Measurements from ENCODE around the gene URI1.

Gene URI1

DNA sequence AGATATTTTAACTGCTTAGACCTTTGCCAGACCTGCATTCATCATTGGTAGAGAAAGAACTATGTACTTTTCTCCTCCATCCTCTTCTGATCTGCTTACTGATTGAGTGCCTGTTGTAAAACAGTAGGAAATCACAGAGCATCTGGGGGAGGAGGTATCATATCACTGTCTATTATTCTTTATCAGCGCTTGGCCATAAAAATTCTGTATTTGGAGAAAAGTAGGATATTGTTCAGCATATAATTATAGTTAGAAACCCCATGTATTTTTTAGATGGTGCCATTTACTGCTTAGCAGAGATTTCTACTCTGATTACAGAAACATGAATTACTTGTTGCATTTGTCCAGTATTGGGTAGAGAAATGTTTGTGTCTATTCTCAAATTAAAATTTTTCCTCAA, 62.4 kb downstream of the URI1 start (continued):
- TF ChIP-seq ZBTB10 (tag by site-specific recombination; IDR thresholded peaks at IDR 0.05): no peak
- TF ChIP-seq OVOL3 (tag by site-specific recombination; IDR thresholded peaks at IDR 0.05): peak; percentile 92
- no peak for TF ChIP-seq HOXA7 (CRISPR knock-in tag; IDR thresholded peaks at IDR 0.05; ENCODE audit: borderline replicate concordance)
- TF ChIP-seq ZNF169 (tag by site-specific recombination; IDR thresholded peaks at IDR 0.05): no peak
- TF ChIP-seq BCL11A (tag by site-specific recombination; IDR thresholded peaks at IDR 0.05; ENCODE audit: low read depth): peak; percentile 49; the same call in 1 of the 2 replicates
- TF ChIP-seq ZBTB26 (tag by site-specific recombination; optimal IDR thresholded peaks at IDR 0.05): no peak
- no peak for TF ChIP-seq ZNF623 (tag by site-specific recombination; IDR thresholded peaks at IDR 0.05)
- TF ChIP-seq ZNF704 (tag by site-specific recombination; IDR thresholded peaks at IDR 0.05): no peak
- TF ChIP-seq ZNF354C (tag by site-specific recombination; IDR thresholded peaks at IDR 0.05; ENCODE audit: borderline replicate concordance, low read depth): no peak
- no peak for TF ChIP-seq ZBTB21 (tag by site-specific recombination; IDR thresholded peaks at IDR 0.05)
- TF ChIP-seq ZNF341 (tag by site-specific recombination; IDR thresholded peaks at IDR 0.05; ENCODE audit: low read depth): 0 out of 2 replicates have a peak, but pooled peaks have one; percentile 18
- TF ChIP-seq KLF7 (tag by site-specific recombination; IDR thresholded peaks at IDR 0.05; ENCODE audit: borderline replicate concordance): peak; percentile 74; the same call in 1 of the 2 replicates
- TF ChIP-seq KLF16 (tag by site-specific recombination; IDR thresholded peaks at IDR 0.05): peak; percentile 64
- TF ChIP-seq YY2 (tag by site-specific recombination; IDR thresholded peaks at IDR 0.05): no peak
- TF ChIP-seq ZNF416 (tag by site-specific recombination; IDR thresholded peaks at IDR 0.05): no peak
- peak; percentile 48 for TF ChIP-seq ZEB2 (tag by site-specific recombination; IDR thresholded peaks at IDR 0.05)
- no peak for TF ChIP-seq ZBTB7A (tag by site-specific recombination; IDR thresholded peaks at IDR 0.05; ENCODE audit: low read depth)
- TF ChIP-seq ZNF580 (tag by site-specific recombination; IDR thresholded peaks at IDR 0.05): peak; percentile 96
- TF ChIP-seq ZNF843 (tag by site-specific recombination; IDR thresholded peaks at IDR 0.05): peak; percentile 98
- TF ChIP-seq SCRT2 (tag by site-specific recombination; IDR thresholded peaks at IDR 0.05): peak; percentile 93
- peak; percentile 44; the same call in 1 of the 2 replicates for TF ChIP-seq ZNF561 (tag by site-specific recombination; IDR thresholded peaks at IDR 0.05; ENCODE audit: borderline replicate concordance)
- no peak for TF ChIP-seq ZNF692 (tag by site-specific recombination; IDR thresholded peaks at IDR 0.05)
- no peak for TF ChIP-seq ZNF654 (tag by site-specific recombination; IDR thresholded peaks at IDR 0.05; ENCODE audit: low read depth)
- no peak for TF ChIP-seq REPIN1 (tag by site-specific recombination; IDR thresholded peaks at IDR 0.05; ENCODE audit: low read depth)
- no peak for TF ChIP-seq ZNF624 (tag by site-specific recombination; IDR thresholded peaks at IDR 0.05)
- TF ChIP-seq, protein P1, sequence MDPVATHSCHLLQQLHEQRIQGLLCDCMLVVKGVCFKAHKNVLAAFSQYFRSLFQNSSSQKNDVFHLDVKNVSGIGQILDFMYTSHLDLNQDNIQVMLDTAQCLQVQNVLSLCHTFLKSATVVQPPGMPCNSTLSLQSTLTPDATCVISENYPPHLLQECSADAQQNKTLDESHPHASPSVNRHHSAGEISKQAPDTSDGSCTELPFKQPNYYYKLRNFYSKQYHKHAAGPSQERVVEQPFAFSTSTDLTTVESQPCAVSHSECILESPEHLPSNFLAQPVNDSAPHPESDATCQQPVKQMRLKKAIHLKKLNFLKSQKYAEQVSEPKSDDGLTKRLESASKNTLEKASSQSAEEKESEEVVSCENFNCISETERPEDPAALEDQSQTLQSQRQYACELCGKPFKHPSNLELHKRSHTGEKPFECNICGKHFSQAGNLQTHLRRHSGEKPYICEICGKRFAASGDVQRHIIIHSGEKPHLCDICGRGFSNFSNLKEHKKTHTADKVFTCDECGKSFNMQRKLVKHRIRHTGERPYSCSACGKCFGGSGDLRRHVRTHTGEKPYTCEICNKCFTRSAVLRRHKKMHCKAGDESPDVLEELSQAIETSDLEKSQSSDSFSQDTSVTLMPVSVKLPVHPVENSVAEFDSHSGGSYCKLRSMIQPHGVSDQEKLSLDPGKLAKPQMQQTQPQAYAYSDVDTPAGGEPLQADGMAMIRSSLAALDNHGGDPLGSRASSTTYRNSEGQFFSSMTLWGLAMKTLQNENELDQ (tag by site-specific recombination; IDR thresholded peaks at IDR 0.05; ENCODE audit: low read depth): no peak
- TF ChIP-seq ZNF404 (tag by site-specific recombination; IDR thresholded peaks at IDR 0.05): no peak
- TF ChIP-seq ZNF555 (tag by site-specific recombination; conservative IDR thresholded peaks at IDR 0.05): no peak
- TF ChIP-seq ZNF792 (tag by site-specific recombination; IDR thresholded peaks at IDR 0.05): 0 out of 2 replicates have a peak, but pooled peaks have one; percentile 19
- TF ChIP-seq ZNF596 (tag by site-specific recombination; IDR thresholded peaks at IDR 0.05): peak; percentile 86
- TF ChIP-seq, protein P2, sequence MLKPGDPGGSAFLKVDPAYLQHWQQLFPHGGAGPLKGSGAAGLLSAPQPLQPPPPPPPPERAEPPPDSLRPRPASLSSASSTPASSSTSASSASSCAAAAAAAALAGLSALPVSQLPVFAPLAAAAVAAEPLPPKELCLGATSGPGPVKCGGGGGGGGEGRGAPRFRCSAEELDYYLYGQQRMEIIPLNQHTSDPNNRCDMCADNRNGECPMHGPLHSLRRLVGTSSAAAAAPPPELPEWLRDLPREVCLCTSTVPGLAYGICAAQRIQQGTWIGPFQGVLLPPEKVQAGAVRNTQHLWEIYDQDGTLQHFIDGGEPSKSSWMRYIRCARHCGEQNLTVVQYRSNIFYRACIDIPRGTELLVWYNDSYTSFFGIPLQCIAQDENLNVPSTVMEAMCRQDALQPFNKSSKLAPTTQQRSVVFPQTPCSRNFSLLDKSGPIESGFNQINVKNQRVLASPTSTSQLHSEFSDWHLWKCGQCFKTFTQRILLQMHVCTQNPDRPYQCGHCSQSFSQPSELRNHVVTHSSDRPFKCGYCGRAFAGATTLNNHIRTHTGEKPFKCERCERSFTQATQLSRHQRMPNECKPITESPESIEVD (tag by site-specific recombination; IDR thresholded peaks at IDR 0.05): peak; percentile 98

Measured in HEK293 (cell line).